HepG2 (cell line): Measurements from ENCODE around the gene PCDHGB1. TPM values are rescaled to one million over a fixed set of nuclear protein-coding genes. Genes with fewer than 3 reads are reported as not detected.
"Not testable (repeated sequence)": the region's sequence is repeated elsewhere in the genome, so short reads cannot be mapped to it uniquely, and the experiment has no call there.

ENCODE experiments used
- ATAC-seq: fragments of 200-7000 bp; cut with Tn5 transposase; 3 replicates; pipeline ENCODE4 v1.9.1; 2020; ENCODE audit warnings: mild to moderate bottlenecking, moderate library complexity
- BruUV-seq: library from RNA; stranded (reverse); fragments of 400-500 nt; replicated peaks from 2 replicates; lab custom pipeline; 2021; lab: Mats Ljungman, UMichigan
- CTCF ChIA-PET: fragments of 300-600 bp; formaldehyde crosslinking; extraction: SDS; loops from one replicate; lab custom pipeline; 2021; ENCODE audit warnings: low total read pairs, inconsistent platforms, low intra/inter-chr PET ratio; lab: Yijun Ruan, JAX
- POLR2A ChIA-PET: fragments of 350-600 bp; sonication (Branson Sonifier 250); formaldehyde crosslinking; loops from one replicate; lab custom pipeline; 2020; ENCODE audit warnings: antibody characterized with exemption, inconsistent platforms; lab: Yijun Ruan, JAX
- DNase-seq: peaks from one replicate; pipeline ENCODE4 v3.0.0-alpha.2; 2015; ENCODE audit warnings: low spot score
- FAIRE-seq: peaks from 3 replicates; lab custom pipeline; 2011; peaks lifted over from hg19 to GRCh38; lab: Jason Lieb, UNC
- H2AFZ ChIP-seq: one replicate; pipeline ENCODE4 v1.6.1; 2011; ENCODE audit warnings: low read length, inconsistent platforms
- H3K27ac ChIP-seq: fragments of 300-600 bp; 3 replicates; pipeline ENCODE4 v1.8.0; 2011; ENCODE audit warnings: mixed run types, mild to moderate bottlenecking, mixed read lengths, low read length, inconsistent platforms; ENCODE audit not compliant: insufficient read depth; ENCODE audit errors: extremely low read length
- H3K27me3 ChIP-seq, 2 experiments: fragments of 200-600 bp in 1 of 2; 2 replicates in 1 of 2; 3 replicates in 1 of 2; pipeline versions ENCODE4 v1.6.0 to v1.8.0; 2011; ENCODE audit warnings: low read length in 2 of 2, mild to moderate bottlenecking in 2 of 2, moderate library complexity in 2 of 2, inconsistent platforms in 1 of 2; ENCODE audit not compliant: insufficient read depth in 2 of 2, control insufficient read depth in 1 of 2
- H3K36me3 ChIP-seq, 2 experiments: fragments of 200-600 bp in 1 of 2; replicated peaks in 1 of 2; 2 replicates in 1 of 2; 3 replicates in 1 of 2; pipeline versions ENCODE4 v1.5.1 to v1.8.0; 2011; ENCODE audit warnings: low read length in 2 of 2, inconsistent platforms in 1 of 2; ENCODE audit not compliant: insufficient read depth in 2 of 2, control insufficient read depth in 1 of 2
- H3K4me1 ChIP-seq: 2 replicates; pipeline ENCODE4 v1.5.1; 2012; ENCODE audit warnings: low read length, inconsistent platforms; ENCODE audit not compliant: insufficient read depth
- H3K4me2 ChIP-seq: 2 replicates; pipeline ENCODE4 v1.6.0; 2011; ENCODE audit warnings: low read depth, low read length, inconsistent platforms
- H3K4me3 ChIP-seq, 3 experiments: fragments of 200-600 bp in 1 of 3; sonication (generic), shearing (Covaris generic) in 1 of 3; replicated peaks in 1 of 3; 2 replicates each; pipeline ENCODE4 v1.5.1; 2011 to 2016; ENCODE audit warnings: low read length in 3 of 3, inconsistent platforms in 2 of 3, low read depth in 2 of 3, mild to moderate bottlenecking in 2 of 3, control low read depth in 1 of 3, mixed read lengths in 1 of 3; ENCODE audit not compliant: insufficient read depth in 1 of 3
- H3K79me2 ChIP-seq: one replicate; pipeline ENCODE4 v1.6.1; 2011; ENCODE audit warnings: low read length, inconsistent platforms; ENCODE audit not compliant: insufficient read depth
- H3K9ac ChIP-seq: 2 replicates; pipeline ENCODE4 v1.6.0; 2011; ENCODE audit warnings: mild to moderate bottlenecking, low read depth, low read length, inconsistent platforms; ENCODE audit not compliant: insufficient read depth
- H3K9me3 ChIP-seq: 2 replicates; pipeline ENCODE4 v1.5.1; 2012; ENCODE audit warnings: mild to moderate bottlenecking, low read length
- H4K20me1 ChIP-seq: 2 replicates; pipeline ENCODE4 v1.6.0; 2011; ENCODE audit warnings: inconsistent platforms, mild to moderate bottlenecking, low read length, moderate library complexity; ENCODE audit not compliant: insufficient read depth
- CTCF ChIP-seq: sonication (generic); formaldehyde crosslinking; IDR thresholded peaks from 2 replicates; pipeline ENCODE4 v1.5.0; 2020; ENCODE audit warnings: mild to moderate bottlenecking, missing genetic modification reagents, moderate library complexity
- ESRRA ChIP-seq: sonication (generic); formaldehyde crosslinking; IDR thresholded peaks from 2 replicates; pipeline ENCODE4 v1.5.1; 2020; ENCODE audit warnings: mild to moderate bottlenecking, low read depth, missing genetic modification reagents
- GLMP ChIP-seq: sonication (generic); formaldehyde crosslinking; IDR thresholded peaks from 2 replicates; pipeline ENCODE4 v1.9.0; 2021; ENCODE audit warnings: missing genetic modification reagents, mild to moderate bottlenecking, borderline replicate concordance
- RBAK ChIP-seq: sonication (generic); formaldehyde crosslinking; IDR thresholded peaks from 2 replicates; pipeline ENCODE4 v1.5.1; 2020; ENCODE audit warnings: mild to moderate bottlenecking, missing genetic modification reagents
- TERF1 ChIP-seq: sonication (generic); formaldehyde crosslinking; IDR thresholded peaks from 2 replicates; pipeline ENCODE4 v1.8.0; 2022; ENCODE audit warnings: mild to moderate bottlenecking, missing genetic modification reagents, moderate library complexity
- YEATS4 ChIP-seq: sonication (generic); formaldehyde crosslinking; IDR thresholded peaks from 2 replicates; pipeline ENCODE4 v1.4.0; 2020; ENCODE audit warnings: missing genetic modification reagents, borderline replicate concordance
- ZNF354B ChIP-seq: sonication (generic); formaldehyde crosslinking; IDR thresholded peaks from 2 replicates; pipeline ENCODE4 v1.8.0; 2022; ENCODE audit warnings: mild to moderate bottlenecking, missing genetic modification reagents
- ZNF510 ChIP-seq: sonication (generic); formaldehyde crosslinking; IDR thresholded peaks from 2 replicates; pipeline ENCODE4 v1.4.0; 2020; ENCODE audit warnings: low read depth, mild to moderate bottlenecking, missing genetic modification reagents
- WGBS: methylation state at CpG from one replicate; pipeline ENCODE4 v1.1.6; 2017; ENCODE audit warnings: low lambda C conversion rate; 5-methylcytosine and 5-hydroxymethylcytosine counted together
- in situ Hi-C: cut with HindIII; loops from 2 replicates; pipeline ENCODE4 v1.10.0; 2017; ENCODE audit warnings: low pct_unique_long_range_greater_than_20kb; ENCODE audit not compliant: extremely low pct_ligation_motif_present
- intact Hi-C: fragments of 100-400 bp; cut with micrococcal nuclease; formaldehyde crosslinking; loops from one replicate; pipeline ENCODE4 v1.10.0; 2022; ENCODE audit not compliant: unreplicated experiment
- polyA plus RNA-seq, 8 experiments: library from polyadenylated mRNA; depleted of rRNA in 3 of 8; stranded (reverse) in 7 of 8; unstranded in 1 of 8; fragments of >200 nt; fragmentation: Illumina TruSeq in 4 of 8; extraction: Trizol in 4 of 8; gene quantifications; 2 replicates each; pipeline versions ENCODE4 v1.2.1 to v1.2.3, GENCODE V29; 2011 to 2016; ENCODE audit warnings: low read depth in 4 of 8, missing spikeins in 1 of 8, mixed read lengths in 1 of 8; ENCODE audit not compliant: insufficient read depth in 1 of 8
- total RNA-seq, 5 experiments: library from RNA; depleted of rRNA; stranded (reverse); fragments of >200 nt; fragmentation: Illumina TruSeq; extraction: Trizol; gene quantifications; 2 replicates each; pipeline ENCODE4 v1.2.3, GENCODE V29; 2016; ENCODE audit warnings: low read depth in 1 of 5
- TF ChIP-seq, protein P1 (sequence below): sonication (generic); formaldehyde crosslinking; IDR thresholded peaks from 2 replicates; pipeline ENCODE4 v1.5.0; 2020; ENCODE audit warnings: mild to moderate bottlenecking, missing genetic modification reagents

PCDHGB1 gene
- total and polyA plus RNA-seq, 2 of the 13 experiments (the other 11 are each of a cell fraction or from before 2014, with no cell fraction given), result 1.0 to 2.6 TPM

GRCh38 chr5:141397756-141398551 is 48.1 kb downstream of the PCDHGB1 start, which contains the start of gene PCDHGB5:
Gene PCDHGB5, plus strand, starts transcription at chr5:141397947. Its CDS starts 181 bp downstream, at chr5:141398128.
- H3K4me1 ChIP-seq, BruUV-seq, FAIRE-seq, POLR2A ChIA-PET, H3K9ac ChIP-seq, H3K27me3 ChIP-seq, CTCF ChIA-PET, H3K4me2 ChIP-seq, intact Hi-C loops, in situ Hi-C loops, H4K20me1 ChIP-seq, H3K36me3 ChIP-seq, H3K79me2 ChIP-seq, H2AFZ ChIP-seq, DNase-seq, H3K27ac ChIP-seq, H3K4me3 ChIP-seq: not testable (repeated sequence)
- peaks cover 41% of the 10 kb centered on the region for H3K9me3 ChIP-seq
- 0 out of 2 replicates have a peak, but pooled peaks have one; percentile 3 for TF ChIP-seq CTCF (CRISPR knock-in tag)
- WGBS, result 49% methylated on average over 26 of the region's 43 CpGs
- ATAC-seq, result peak; percentile 70

- WGBS, result 79% methylated on average over 10 of the region's 15 CpGs
- intact Hi-C loops (no loop called here), in situ Hi-C loops (no loop called here)
- Histone ChIP-seq H3K4me2 (no peak overlapping the region), H3K9ac (no peak overlapping the region), H4K20me1 (no peaks in the 10 kb centered on the region), H3K4me1 (no peaks in the 10 kb centered on the region), H2AFZ (no peak overlapping the region), H3K79me2 (no peaks in the 10 kb centered on the region), H3K36me3 (no peaks in the 10 kb centered on the region), H3K4me3 (no peak overlapping the region), H3K27ac (no peak overlapping the region), H3K27me3 (no peaks in the 10 kb centered on the region), H3K9me3 (peaks cover 34% of the 10 kb centered on the region)
- DNase-seq, result no peak
- ATAC-seq, result no peak
- CTCF ChIA-PET, result no interaction called here
- no peak for FAIRE-seq
- POLR2A ChIA-PET, result no interaction called here
- no TSS peak for BruUV-seq
- TF ChIP-seq YEATS4 (CRISPR knock-in tag) (no peak), GLMP (CRISPR knock-in tag) (no peak), ZNF354B (no peak), RBAK (no peak), TERF1 (CRISPR knock-in tag) (no peak), ESRRA (no peak), ZNF510 (no peak)
- TF ChIP-seq, protein P1, sequence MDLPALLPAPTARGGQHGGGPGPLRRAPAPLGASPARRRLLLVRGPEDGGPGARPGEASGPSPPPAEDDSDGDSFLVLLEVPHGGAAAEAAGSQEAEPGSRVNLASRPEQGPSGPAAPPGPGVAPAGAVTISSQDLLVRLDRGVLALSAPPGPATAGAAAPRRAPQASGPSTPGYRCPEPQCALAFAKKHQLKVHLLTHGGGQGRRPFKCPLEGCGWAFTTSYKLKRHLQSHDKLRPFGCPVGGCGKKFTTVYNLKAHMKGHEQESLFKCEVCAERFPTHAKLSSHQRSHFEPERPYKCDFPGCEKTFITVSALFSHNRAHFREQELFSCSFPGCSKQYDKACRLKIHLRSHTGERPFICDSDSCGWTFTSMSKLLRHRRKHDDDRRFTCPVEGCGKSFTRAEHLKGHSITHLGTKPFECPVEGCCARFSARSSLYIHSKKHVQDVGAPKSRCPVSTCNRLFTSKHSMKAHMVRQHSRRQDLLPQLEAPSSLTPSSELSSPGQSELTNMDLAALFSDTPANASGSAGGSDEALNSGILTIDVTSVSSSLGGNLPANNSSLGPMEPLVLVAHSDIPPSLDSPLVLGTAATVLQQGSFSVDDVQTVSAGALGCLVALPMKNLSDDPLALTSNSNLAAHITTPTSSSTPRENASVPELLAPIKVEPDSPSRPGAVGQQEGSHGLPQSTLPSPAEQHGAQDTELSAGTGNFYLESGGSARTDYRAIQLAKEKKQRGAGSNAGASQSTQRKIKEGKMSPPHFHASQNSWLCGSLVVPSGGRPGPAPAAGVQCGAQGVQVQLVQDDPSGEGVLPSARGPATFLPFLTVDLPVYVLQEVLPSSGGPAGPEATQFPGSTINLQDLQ (CRISPR knock-in tag), result no peak
These were observed 48.7 kb downstream of the PCDHGB1 start for GRCh38 chr5:141398608-141399007.
